Measurements from ENCODE around the gene COL18A1. TPM values are rescaled to one million over a fixed set of nuclear protein-coding genes. Genes with fewer than 3 reads are reported as not detected.

COL18A1 gene
- total and polyA plus RNA-seq, 9 of the 15 experiments (the other 6 are each of a cell fraction or from before 2014, with no cell fraction given): 0.14 to 16.4 (median 2.0) TPM

DNA sequence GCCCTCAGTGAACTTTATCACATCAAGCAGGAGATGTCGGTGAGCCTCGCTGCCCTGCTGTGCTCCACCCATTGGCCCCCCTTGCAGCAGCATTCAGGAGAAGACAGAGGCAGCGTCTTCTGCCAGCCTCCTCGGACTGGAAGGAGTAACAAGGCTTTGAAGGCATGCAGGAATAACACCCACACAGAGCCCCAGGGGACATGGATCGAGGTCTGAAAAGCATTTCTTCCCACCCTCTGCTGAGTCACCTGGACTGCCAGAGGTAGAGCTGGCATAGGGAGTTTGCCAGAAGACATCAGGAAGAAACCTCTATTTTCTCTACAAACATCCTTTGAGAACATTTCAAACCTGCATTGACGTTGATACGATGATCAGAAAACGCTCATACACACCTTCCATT lies 42.9 kb downstream of the COL18A1 start (continued):
- TF ChIP-seq, protein P1, sequence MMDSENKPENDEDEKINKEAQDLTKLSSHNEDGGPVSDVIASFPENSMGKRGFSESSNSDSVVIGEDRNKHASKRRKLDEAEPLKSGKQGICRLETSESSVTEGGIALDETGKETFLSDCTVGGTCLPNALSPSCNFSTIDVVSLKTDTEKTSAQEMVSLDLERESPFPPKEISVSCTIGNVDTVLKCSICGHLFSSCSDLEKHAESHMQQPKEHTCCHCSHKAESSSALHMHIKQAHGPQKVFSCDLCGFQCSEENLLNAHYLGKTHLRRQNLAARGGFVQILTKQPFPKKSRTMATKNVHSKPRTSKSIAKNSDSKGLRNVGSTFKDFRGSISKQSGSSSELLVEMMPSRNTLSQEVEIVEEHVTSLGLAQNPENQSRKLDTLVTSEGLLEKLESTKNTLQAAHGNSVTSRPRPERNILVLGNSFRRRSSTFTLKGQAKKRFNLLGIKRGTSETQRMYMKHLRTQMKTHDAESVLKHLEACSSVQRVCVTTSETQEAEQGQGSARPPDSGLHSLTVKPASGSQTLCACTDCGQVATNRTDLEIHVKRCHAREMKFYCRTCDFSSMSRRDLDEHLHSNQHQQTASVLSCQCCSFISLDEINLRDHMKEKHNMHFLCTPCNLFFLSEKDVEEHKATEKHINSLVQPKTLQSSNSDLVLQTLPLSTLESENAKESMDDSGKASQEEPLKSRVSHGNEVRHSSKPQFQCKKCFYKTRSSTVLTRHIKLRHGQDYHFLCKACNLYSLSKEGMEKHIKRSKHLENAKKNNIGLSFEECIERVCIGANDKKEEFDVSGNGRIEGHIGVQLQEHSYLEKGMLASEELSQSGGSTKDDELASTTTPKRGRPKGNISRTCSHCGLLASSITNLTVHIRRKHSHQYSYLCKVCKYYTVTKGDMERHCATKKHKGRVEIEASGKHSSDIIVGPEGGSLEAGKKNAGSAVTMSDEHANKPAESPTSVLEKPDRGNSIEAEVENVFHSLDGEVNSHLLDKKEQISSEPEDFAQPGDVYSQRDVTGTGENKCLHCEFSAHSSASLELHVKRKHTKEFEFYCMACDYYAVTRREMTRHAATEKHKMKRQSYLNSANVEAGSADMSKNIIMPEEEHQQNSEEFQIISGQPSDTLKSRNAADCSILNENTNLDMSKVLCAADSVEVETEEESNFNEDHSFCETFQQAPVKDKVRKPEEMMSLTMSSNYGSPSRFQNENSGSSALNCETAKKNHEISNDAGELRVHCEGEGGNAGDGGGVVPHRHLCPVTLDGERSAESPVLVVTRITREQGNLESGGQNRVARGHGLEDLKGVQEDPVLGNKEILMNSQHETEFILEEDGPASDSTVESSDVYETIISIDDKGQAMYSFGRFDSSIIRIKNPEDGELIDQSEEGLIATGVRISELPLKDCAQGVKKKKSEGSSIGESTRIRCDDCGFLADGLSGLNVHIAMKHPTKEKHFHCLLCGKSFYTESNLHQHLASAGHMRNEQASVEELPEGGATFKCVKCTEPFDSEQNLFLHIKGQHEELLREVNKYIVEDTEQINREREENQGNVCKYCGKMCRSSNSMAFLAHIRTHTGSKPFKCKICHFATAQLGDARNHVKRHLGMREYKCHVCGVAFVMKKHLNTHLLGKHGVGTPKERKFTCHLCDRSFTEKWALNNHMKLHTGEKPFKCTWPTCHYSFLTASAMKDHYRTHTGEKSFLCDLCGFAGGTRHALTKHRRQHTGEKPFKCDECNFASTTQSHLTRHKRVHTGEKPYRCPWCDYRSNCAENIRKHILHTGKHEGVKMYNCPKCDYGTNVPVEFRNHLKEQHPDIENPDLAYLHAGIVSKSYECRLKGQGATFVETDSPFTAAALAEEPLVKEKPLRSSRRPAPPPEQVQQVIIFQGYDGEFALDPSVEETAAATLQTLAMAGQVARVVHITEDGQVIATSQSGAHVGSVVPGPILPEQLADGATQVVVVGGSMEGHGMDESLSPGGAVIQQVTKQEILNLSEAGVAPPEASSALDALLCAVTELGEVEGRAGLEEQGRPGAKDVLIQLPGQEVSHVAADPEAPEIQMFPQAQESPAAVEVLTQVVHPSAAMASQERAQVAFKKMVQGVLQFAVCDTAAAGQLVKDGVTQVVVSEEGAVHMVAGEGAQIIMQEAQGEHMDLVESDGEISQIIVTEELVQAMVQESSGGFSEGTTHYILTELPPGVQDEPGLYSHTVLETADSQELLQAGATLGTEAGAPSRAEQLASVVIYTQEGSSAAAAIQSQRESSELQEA (IDR thresholded peaks at IDR 0.05; ENCODE audit: low read depth): no peak
- TF ChIP-seq RBM25 (IDR thresholded peaks at IDR 0.05; ENCODE audit: low read depth, low read length, severe bottlenecking) (no peak), POLR2A (conservative IDR thresholded peaks at IDR 0.05) (no peak)
- TF ChIP-seq, protein P2, sequence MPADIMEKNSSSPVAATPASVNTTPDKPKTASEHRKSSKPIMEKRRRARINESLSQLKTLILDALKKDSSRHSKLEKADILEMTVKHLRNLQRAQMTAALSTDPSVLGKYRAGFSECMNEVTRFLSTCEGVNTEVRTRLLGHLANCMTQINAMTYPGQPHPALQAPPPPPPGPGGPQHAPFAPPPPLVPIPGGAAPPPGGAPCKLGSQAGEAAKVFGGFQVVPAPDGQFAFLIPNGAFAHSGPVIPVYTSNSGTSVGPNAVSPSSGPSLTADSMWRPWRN (IDR thresholded peaks at IDR 0.05; ENCODE audit: low read depth): no peak
